AG09309 (cell line): ENCODE results near the gene SOCS4.

ENCODE experiments used
- DNase-seq: peaks from one replicate; pipeline ENCODE4 v3.0.0-alpha.2; 2010; ENCODE audit warnings: low read depth
- H3K4me3 ChIP-seq: 2 replicates; pipeline ENCODE4 v1.5.1; 2011; ENCODE audit warnings: mild to moderate bottlenecking, low read depth, low read length, moderate library complexity; ENCODE audit not compliant: control insufficient read depth
- CTCF ChIP-seq: IDR thresholded peaks from 2 replicates; pipeline ENCODE4 v1.5.1; 2011; ENCODE audit warnings: mild to moderate bottlenecking, low read depth, low read length, inconsistent platforms; ENCODE audit not compliant: insufficient read depth, control insufficient read depth; ENCODE audit errors: missing control alignments

Gene SOCS4

GRCh38 chr14:55026793-55027561 is at the start of gene SOCS4, which contains the start of gene WDHD1:
Gene SOCS4, plus strand, starts transcription at chr14:55027236. Its CDS starts 15,806 bp downstream, at chr14:55043042.
Gene WDHD1, minus strand, starts transcription at chr14:55027099. Its CDS starts 312 bp downstream, at chr14:55026787.
- peak within 1 kb of the TSS; percentile 100 for H3K4me3 ChIP-seq
- TF ChIP-seq CTCF: peak; percentile 9
- peak; percentile 66 for DNase-seq

- TF ChIP-seq CTCF: no peak
- no peak overlapping the region for H3K4me3 ChIP-seq
- no peak for DNase-seq
These were observed 48.0 kb upstream of the SOCS4 start for GRCh38 chr14:54979039-54979438.

GRCh38 chr14:54981698-54982097 is 45.3 kb upstream of the SOCS4 start:
- TF ChIP-seq CTCF: no peak
- no peak for DNase-seq
- no peak overlapping the region for H3K4me3 ChIP-seq

- no peak for DNase-seq
- no peak for TF ChIP-seq CTCF
- H3K4me3 ChIP-seq: no peak overlapping the region
These were observed 41.9 kb upstream of the SOCS4 start for GRCh38 chr14:54985156-54985555.

GRCh38 chr14:55000381-55000780 is 26.7 kb upstream of the SOCS4 start:
- no peak for DNase-seq
- H3K4me3 ChIP-seq: no peak overlapping the region
- TF ChIP-seq CTCF: no peak

GRCh38 chr14:55005071-55005470 is 22.0 kb upstream of the SOCS4 start:
- TF ChIP-seq CTCF: no peak
- DNase-seq: no peak
- H3K4me3 ChIP-seq: no peak overlapping the region
